ENCODE measurements around the gene MAPK14. TPM values are rescaled to one million over a fixed set of nuclear protein-coding genes. Genes with fewer than 3 reads are reported as not detected.
"Not testable (repeated sequence)": the region's sequence is repeated elsewhere in the genome, so short reads cannot be mapped to it uniquely, and the experiment has no call there.

The MAPK14 gene
- total RNA-seq, 3 donors from 2014 or later, result 56.1 to 67.7 (median 63.2) TPM

DNA sequence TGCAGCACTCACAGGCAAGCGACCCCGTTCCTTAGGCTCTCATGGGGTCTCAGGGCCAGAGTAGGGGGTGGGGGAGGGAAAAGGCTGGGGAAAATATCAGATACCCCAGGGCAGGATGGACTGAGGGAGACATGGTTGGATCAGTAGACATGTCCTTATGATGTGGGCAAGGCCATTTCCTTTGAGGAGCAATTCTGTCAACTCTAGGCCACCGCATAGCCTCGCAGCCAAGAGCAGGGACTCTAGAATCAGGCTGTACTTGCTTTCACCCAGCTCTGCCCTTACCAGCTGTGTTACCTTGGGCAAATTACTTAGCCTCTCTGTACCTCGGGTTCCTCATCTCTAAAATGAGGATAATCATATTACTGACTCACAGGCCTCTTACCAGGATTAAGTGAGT, 100.5 kb downstream of the MAPK14 start:
- no peaks in the 10 kb centered on the region for H3K9me3 ChIP-seq
- ATAC-seq (no peak), DNase-seq (no peak)
- no peak overlapping the region for H3K4me3 ChIP-seq
- H3K36me3 ChIP-seq (ENCODE audit: low read depth), result no peaks in the 10 kb centered on the region
- intact Hi-C loops (cut with DNase I, micrococcal nuclease), result no loop called here
- peaks cover 23% of the 10 kb centered on the region for H3K4me1 ChIP-seq (ENCODE audit: low read depth)
- TF ChIP-seq, protein P1, sequence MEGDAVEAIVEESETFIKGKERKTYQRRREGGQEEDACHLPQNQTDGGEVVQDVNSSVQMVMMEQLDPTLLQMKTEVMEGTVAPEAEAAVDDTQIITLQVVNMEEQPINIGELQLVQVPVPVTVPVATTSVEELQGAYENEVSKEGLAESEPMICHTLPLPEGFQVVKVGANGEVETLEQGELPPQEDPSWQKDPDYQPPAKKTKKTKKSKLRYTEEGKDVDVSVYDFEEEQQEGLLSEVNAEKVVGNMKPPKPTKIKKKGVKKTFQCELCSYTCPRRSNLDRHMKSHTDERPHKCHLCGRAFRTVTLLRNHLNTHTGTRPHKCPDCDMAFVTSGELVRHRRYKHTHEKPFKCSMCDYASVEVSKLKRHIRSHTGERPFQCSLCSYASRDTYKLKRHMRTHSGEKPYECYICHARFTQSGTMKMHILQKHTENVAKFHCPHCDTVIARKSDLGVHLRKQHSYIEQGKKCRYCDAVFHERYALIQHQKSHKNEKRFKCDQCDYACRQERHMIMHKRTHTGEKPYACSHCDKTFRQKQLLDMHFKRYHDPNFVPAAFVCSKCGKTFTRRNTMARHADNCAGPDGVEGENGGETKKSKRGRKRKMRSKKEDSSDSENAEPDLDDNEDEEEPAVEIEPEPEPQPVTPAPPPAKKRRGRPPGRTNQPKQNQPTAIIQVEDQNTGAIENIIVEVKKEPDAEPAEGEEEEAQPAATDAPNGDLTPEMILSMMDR (IDR thresholded peaks at IDR 0.05), result no peak

DNA sequence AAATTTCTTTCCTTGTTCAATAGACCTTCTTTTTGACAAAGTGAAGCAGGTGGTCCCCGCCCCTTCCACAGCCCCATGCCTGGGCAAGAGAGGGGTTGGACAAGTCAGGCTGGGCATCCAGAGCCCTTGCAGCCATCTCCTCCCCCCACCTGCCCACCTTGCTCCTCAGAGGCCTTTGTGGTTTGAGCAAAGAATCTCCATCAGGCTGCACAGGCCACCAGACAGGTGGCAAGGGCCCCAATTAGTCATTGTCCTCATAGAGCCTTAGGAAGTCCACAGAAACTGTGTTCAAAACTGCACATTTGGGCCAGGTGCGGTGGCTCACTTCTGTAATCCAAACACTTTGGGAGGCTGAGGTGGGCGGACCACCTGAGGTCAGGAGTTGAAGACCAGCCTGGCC, 101.2 kb downstream of the MAPK14 start:
- Histone ChIP-seq H3K36me3 (ENCODE audit: low read depth) (no peaks in the 10 kb centered on the region), H3K4me3 (no peak overlapping the region), H3K9me3 (no peaks in the 10 kb centered on the region), H3K4me1 (ENCODE audit: low read depth) (peaks cover 18% of the 10 kb centered on the region)
- TF ChIP-seq, protein P1 (IDR thresholded peaks at IDR 0.05), result no peak
- no peak for DNase-seq
- ATAC-seq, result no peak
- intact Hi-C loops (cut with DNase I, micrococcal nuclease), result no loop called here

DNA sequence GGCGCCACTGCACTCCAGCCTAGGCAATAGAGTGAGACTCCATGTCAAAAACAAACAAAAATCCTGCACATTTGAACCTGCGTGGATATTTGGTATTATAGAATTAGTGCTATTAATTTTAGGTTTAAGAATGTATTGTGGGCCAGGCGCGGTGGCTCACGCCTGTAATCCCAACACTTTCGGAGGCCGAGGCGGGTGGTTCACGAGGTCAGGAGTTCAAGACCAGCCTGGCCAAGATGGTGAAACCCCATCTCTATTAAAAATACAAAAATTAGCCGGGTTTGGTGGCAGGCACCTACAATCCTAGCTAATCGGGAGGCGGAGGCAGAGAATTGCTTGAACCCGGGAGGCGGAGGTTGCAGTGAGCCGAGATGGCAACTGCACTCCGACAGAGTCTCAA, 101.7 kb downstream of the MAPK14 start:
- H3K36me3 ChIP-seq (ENCODE audit: low read depth); H3K4me3 ChIP-seq; H3K9me3 ChIP-seq; intact Hi-C loops (cut with DNase I, micrococcal nuclease); DNase-seq; ATAC-seq: not testable (repeated sequence)
- peaks cover 18% of the 10 kb centered on the region for H3K4me1 ChIP-seq (ENCODE audit: low read depth)

DNA sequence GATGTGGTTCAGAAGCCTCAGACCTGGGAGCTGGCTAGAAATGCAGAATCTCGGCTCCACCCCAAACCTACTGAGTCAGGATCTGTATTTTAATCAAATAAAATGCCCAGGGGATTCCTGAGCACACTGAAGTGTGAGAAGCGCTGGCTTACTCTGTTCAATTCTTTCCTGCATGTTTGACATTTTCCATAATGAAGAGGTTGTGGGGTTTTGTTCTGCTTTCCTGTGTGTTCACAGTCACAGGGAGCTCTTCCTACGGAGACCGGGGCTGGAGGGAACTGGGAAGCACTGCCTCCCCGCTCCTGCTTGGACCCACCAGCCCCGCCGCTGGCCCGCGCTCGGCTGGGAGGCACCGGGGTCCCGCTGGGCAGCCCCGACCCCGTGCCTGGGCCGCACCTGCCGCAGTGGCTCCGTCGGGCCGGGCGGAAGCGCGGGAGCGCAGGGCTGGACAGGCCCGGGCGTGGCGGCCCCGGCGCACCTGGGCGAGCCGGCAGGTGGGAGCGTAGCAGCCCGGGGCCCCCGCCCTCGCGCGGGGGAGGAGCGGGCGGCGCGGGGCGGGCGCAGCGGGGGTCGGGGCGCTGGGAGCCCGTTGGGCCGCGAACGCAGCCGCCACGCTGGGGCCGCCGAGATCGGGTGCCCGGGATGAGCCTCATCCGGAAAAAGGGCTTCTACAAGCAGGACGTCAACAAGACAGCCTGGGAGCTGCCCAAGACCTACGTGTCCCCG, 102.5 kb downstream of the MAPK14 start, which contains the start of gene MAPK13:
MAPK13 (plus strand) TSS at position 573 of the 726 bp plus-strand sequence; CDS start at position 643, 70 bp downstream.
- DNase-seq (peak; percentile 64 to 83 (median 79)), ATAC-seq (peak; percentile 78)
- no peaks in the 10 kb centered on the region for H3K9me3 ChIP-seq
- H3K4me3 ChIP-seq, result peak within 1 kb of the TSS; percentile 44
- H3K4me1 ChIP-seq (ENCODE audit: low read depth), result peaks cover 18% of the 10 kb centered on the region
- no peaks in the 10 kb centered on the region for H3K36me3 ChIP-seq (ENCODE audit: low read depth)
- intact Hi-C loops (cut with DNase I, micrococcal nuclease), result no loop called here
- TF ChIP-seq, protein P1 (IDR thresholded peaks at IDR 0.05), result no peak

DNA sequence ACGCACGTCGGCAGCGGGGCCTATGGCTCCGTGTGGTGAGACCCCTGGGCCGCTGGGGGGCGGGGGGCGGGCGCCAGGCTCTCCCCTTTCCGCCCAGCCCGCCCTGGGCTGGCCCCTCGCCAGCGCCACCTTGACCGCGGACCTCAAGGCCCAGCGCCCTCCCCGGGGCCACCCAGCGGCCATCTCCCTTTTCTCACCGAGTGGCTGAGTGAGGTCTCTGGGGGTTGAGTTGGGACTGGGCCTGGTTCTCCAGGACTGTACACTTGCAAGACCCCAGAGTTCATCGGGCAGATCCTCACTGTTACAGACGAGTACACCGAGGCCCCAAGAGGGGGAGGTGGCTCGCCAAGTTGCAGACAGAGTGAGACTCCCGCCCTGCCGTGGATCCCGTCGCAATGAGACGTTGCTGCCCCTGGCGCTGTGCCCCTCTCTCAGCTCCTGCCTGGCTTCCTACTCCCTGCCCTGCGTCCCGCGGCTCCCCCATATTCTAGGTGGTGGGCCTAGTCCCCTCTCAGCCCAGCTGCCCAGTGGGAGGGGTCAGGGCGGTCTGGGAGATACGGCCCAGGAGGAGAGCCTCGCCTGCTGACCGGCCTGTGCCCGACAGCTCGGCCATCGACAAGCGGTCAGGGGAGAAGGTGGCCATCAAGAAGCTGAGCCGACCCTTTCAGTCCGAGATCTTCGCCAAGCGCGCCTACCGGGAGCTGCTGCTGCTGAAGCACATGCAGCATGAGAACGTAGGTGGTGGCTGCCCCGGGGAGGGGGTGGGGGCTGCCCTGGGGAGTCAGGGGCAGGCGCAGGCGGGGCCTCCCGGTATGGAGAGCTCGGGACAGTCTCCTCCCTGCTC, 103.3 kb downstream of the MAPK14 start:
- Histone ChIP-seq H3K4me1 (ENCODE audit: low read depth) (peaks cover 18% of the 10 kb centered on the region), H3K4me3 (peak overlapping the region; percentile 44), H3K36me3 (ENCODE audit: low read depth) (no peaks in the 10 kb centered on the region), H3K9me3 (no peaks in the 10 kb centered on the region)
- TF ChIP-seq, protein P1 (IDR thresholded peaks at IDR 0.05), result no peak
- intact Hi-C loops (cut with DNase I, micrococcal nuclease), result no loop called here
- peak; percentile 74 for ATAC-seq
- peak; percentile 75 to 88 (median 84) for DNase-seq

All from mucosa of descending colon (tissue), 3 donors.